IMR-90 (cell line): Measurements from ENCODE around the gene GALNT14. TPM values are rescaled to one million over a fixed set of nuclear protein-coding genes. Genes with fewer than 3 reads are reported as not detected.

Experiments used
- ATAC-seq: fragments of 200-7000 bp; cut with Tn5 transposase; 2 replicates; pipeline ENCODE4 v1.9.1; 2020; ENCODE audit warnings: low read depth, mild to moderate bottlenecking, moderate library complexity
- BruUV-seq: library from RNA; stranded (reverse); fragments of 400-500 nt; replicated peaks from 2 replicates; lab custom pipeline; 2021; lab: Mats Ljungman, UMichigan
- CTCF ChIA-PET: fragments of 300-600 bp; formaldehyde crosslinking; extraction: SDS; loops from one replicate; lab custom pipeline; 2021; ENCODE audit warnings: antibody characterized with exemption; lab: Yijun Ruan, JAX
- POLR2A ChIA-PET: fragments of 300-600 bp; sonication (Branson Sonifier 250); formaldehyde crosslinking; loops from one replicate; lab custom pipeline; 2022; ENCODE audit warnings: antibody characterized with exemption; ENCODE audit not compliant: unreplicated experiment; lab: Charles Lee
- DNase-seq: peaks from one replicate; pipeline ENCODE4 v3.0.0; 2013
- H2AFZ ChIP-seq: replicated peaks from 2 replicates; pipeline ENCODE3; 2013; ENCODE audit warnings: low read length, mild to moderate bottlenecking; ENCODE audit not compliant: poor library complexity
- H2AK5ac ChIP-seq: 2 replicates; pipeline ENCODE4 v1.6.1; 2013; ENCODE audit warnings: low read depth, low read length, inconsistent platforms
- H2AK9ac ChIP-seq: replicated peaks from 2 replicates; pipeline ENCODE3; 2013; ENCODE audit warnings: mild to moderate bottlenecking, low read depth, low read length, moderate library complexity; ENCODE audit not compliant: poor library complexity
- H2BK120ac ChIP-seq: 2 replicates; pipeline ENCODE4 v1.6.1; 2013; ENCODE audit warnings: low read depth, low read length, inconsistent platforms
- H2BK15ac ChIP-seq: 3 replicates; pipeline ENCODE4 v1.6.1; 2013; ENCODE audit warnings: low read depth, low read length, inconsistent platforms
- H2BK20ac ChIP-seq: 2 replicates; pipeline ENCODE4 v1.6.1; 2013; ENCODE audit warnings: low read depth, mild to moderate bottlenecking, inconsistent platforms, low read length, moderate library complexity
- H2BK5ac ChIP-seq: 2 replicates; pipeline ENCODE4 v1.6.1; 2013; ENCODE audit warnings: mild to moderate bottlenecking, low read depth, low read length, inconsistent platforms; ENCODE audit not compliant: poor library complexity, severe bottlenecking
- H3K14ac ChIP-seq: replicated peaks from 2 replicates; pipeline ENCODE4 v1.6.1; 2013; ENCODE audit warnings: low read depth, low read length, inconsistent platforms
- H3K18ac ChIP-seq: 2 replicates; pipeline ENCODE4 v1.6.1; 2013; ENCODE audit warnings: low read depth, low read length, control low read depth
- H3K23ac ChIP-seq: 2 replicates; pipeline ENCODE4 v1.6.1; 2013; ENCODE audit warnings: low read depth, low read length, inconsistent platforms
- H3K27ac ChIP-seq: 2 replicates; pipeline ENCODE4 v1.5.1; 2013; ENCODE audit warnings: mild to moderate bottlenecking, control low read depth, low read length; ENCODE audit not compliant: insufficient read depth
- H3K27me3 ChIP-seq: 2 replicates; pipeline ENCODE4 v1.6.1; 2013; ENCODE audit warnings: low read length; ENCODE audit not compliant: control insufficient read depth, insufficient read depth
- H3K36me3 ChIP-seq: 2 replicates; pipeline ENCODE4 v1.6.1; 2013; ENCODE audit warnings: low read length, mixed read lengths; ENCODE audit not compliant: control insufficient read depth, insufficient read depth
- H3K4ac ChIP-seq: 2 replicates; pipeline ENCODE4 v1.6.1; 2013; ENCODE audit warnings: low read depth, low read length, inconsistent platforms
- H3K4me1 ChIP-seq: 2 replicates; pipeline ENCODE4 v1.6.1; 2013; ENCODE audit warnings: low read length, mixed read lengths; ENCODE audit not compliant: control insufficient read depth, insufficient read depth
- H3K4me2 ChIP-seq: 2 replicates; pipeline ENCODE4 v1.6.1; 2013; ENCODE audit warnings: low read depth, mild to moderate bottlenecking, control low read depth, low read length, moderate library complexity
- H3K4me3 ChIP-seq: 2 replicates; pipeline ENCODE4 v1.5.1; 2013; ENCODE audit warnings: low read depth, mild to moderate bottlenecking, control low read depth, low read length, moderate library complexity; ENCODE audit not compliant: insufficient read depth
- H3K56ac ChIP-seq: 2 replicates; pipeline ENCODE4 v1.6.1; 2013; ENCODE audit warnings: low read length, inconsistent platforms; ENCODE audit not compliant: insufficient read depth; ENCODE audit errors: extremely low read depth
- H3K79me1 ChIP-seq, 2 experiments: 2 replicates each; pipeline ENCODE4 v1.6.1; 2013; ENCODE audit warnings: low read length in 2 of 2, inconsistent platforms in 1 of 2, low read depth in 1 of 2
- H3K9ac ChIP-seq: 2 replicates; pipeline ENCODE4 v1.6.1; 2013; ENCODE audit warnings: low read depth, low read length, control low read depth
- H3K9me1 ChIP-seq: 2 replicates; pipeline ENCODE4 v1.6.1; 2013; ENCODE audit warnings: low read length, inconsistent platforms; ENCODE audit not compliant: insufficient read depth
- H3K9me3 ChIP-seq: 2 replicates; pipeline ENCODE4 v1.6.1; 2013; ENCODE audit warnings: low read length; ENCODE audit not compliant: control insufficient read depth, insufficient read depth
- H4K20me1 ChIP-seq: 2 replicates; pipeline ENCODE4 v1.6.1; 2013; ENCODE audit warnings: low read length, inconsistent platforms; ENCODE audit not compliant: insufficient read depth
- H4K5ac ChIP-seq: 2 replicates; pipeline ENCODE4 v1.6.1; 2013; ENCODE audit warnings: mild to moderate bottlenecking, low read depth, low read length, control low read depth
- H4K8ac ChIP-seq, 2 experiments: 2 replicates each; pipeline ENCODE4 v1.6.1; 2013; ENCODE audit warnings: low read depth in 2 of 2, low read length in 2 of 2, control low read depth in 1 of 2, inconsistent platforms in 1 of 2
- H4K91ac ChIP-seq: 2 replicates; pipeline ENCODE4 v1.6.1; 2013; ENCODE audit warnings: low read depth, low read length, inconsistent platforms; ENCODE audit not compliant: insufficient read depth
- BHLHE40 ChIP-seq: fragments of 150-350 bp; IDR thresholded peaks from 2 replicates; pipeline ENCODE4 v1.6.1; 2016; ENCODE audit warnings: mild to moderate bottlenecking, low read depth, low read length
- CEBPB ChIP-seq: IDR thresholded peaks from 2 replicates; pipeline ENCODE4 v1.6.1; 2012; ENCODE audit warnings: low read depth, low read length, improper control_type of control experiment
- CHD1 ChIP-seq: IDR thresholded peaks from 2 replicates; pipeline ENCODE4 v1.6.1; 2012; ENCODE audit warnings: low read depth, low read length, improper control_type of control experiment
- FOS ChIP-seq: fragments of 150-350 bp; IDR thresholded peaks from 2 replicates; pipeline ENCODE4 v1.6.1; 2016; ENCODE audit warnings: low read depth, low read length
- MAFK ChIP-seq: IDR thresholded peaks from 2 replicates; pipeline ENCODE4 v1.6.1; 2012; ENCODE audit warnings: low read depth, low read length, improper control_type of control experiment
- MAZ ChIP-seq: IDR thresholded peaks from 2 replicates; pipeline ENCODE4 v1.6.1; 2012; ENCODE audit warnings: low read depth, mild to moderate bottlenecking, low read length, improper control_type of control experiment, moderate library complexity, borderline replicate concordance
- MXI1 ChIP-seq: IDR thresholded peaks from 2 replicates; pipeline ENCODE4 v1.6.1; 2012; ENCODE audit warnings: low read depth, mild to moderate bottlenecking, low read length, moderate library complexity, borderline replicate concordance
- NFE2L2 ChIP-seq: fragments of 150-350 bp; IDR thresholded peaks from 2 replicates; pipeline ENCODE4 v1.6.1; 2016; ENCODE audit warnings: low read depth, mild to moderate bottlenecking, low read length
- POLR2A ChIP-seq: IDR thresholded peaks from 2 replicates; pipeline ENCODE4 v1.6.1; 2012; ENCODE audit warnings: mild to moderate bottlenecking, low read depth, low read length
- RAD21 ChIP-seq: IDR thresholded peaks from 2 replicates; pipeline ENCODE4 v1.6.1; 2012; ENCODE audit warnings: low read length, improper control_type of control experiment
- RCOR1 ChIP-seq: IDR thresholded peaks from 2 replicates; pipeline ENCODE4 v1.6.1; 2012; ENCODE audit warnings: mild to moderate bottlenecking, low read length, improper control_type of control experiment; ENCODE audit not compliant: insufficient replicate concordance
- RFX5 ChIP-seq: IDR thresholded peaks from 2 replicates; pipeline ENCODE4 v1.8.0; 2012; ENCODE audit warnings: low read depth, mild to moderate bottlenecking, low read length, moderate library complexity
- SMC3 ChIP-seq: fragments of 150-350 bp; IDR thresholded peaks from 2 replicates; pipeline ENCODE4 v1.6.1; 2016; ENCODE audit warnings: low read depth, mild to moderate bottlenecking, antibody characterized with exemption, low read length, moderate library complexity
- WGBS, 2 experiments: methylation state at CpG; one replicate each; pipeline versions ENCODE4 v1.1.5 to v1.1.7; 2013; ENCODE audit warnings: missing lambda C conversion rate in 2 of 2; ENCODE audit not compliant: insufficient read length in 1 of 2; ENCODE audit errors: extremely low coverage in 2 of 2; 5-methylcytosine and 5-hydroxymethylcytosine counted together
- dilution Hi-C: fragments of 300-500 bp; cut with HindIII; formaldehyde crosslinking; loops from one replicate; pipeline ENCODE4 v1.14.3; 2018; ENCODE audit warnings: low sequenced_read_pairs; ENCODE audit not compliant: unreplicated experiment
- in situ Hi-C: fragments of 300-500 bp; cut with MboI; formaldehyde crosslinking; loops from 3 replicates; pipeline ENCODE4 v1.14.3; 2019; ENCODE audit warnings: low sequenced_read_pairs, inconsistent platforms, mixed read lengths
- intact Hi-C: fragments of 100-400 bp; cut with micrococcal nuclease; formaldehyde crosslinking; loops from 2 replicates; pipeline ENCODE4 v1.10.0; 2022
- polyA plus RNA-seq, 3 experiments: library from polyadenylated mRNA; depleted of rRNA; stranded (reverse); fragments of >200 nt; gene quantifications; 2 replicates each; pipeline ENCODE4 v1.2.3, GENCODE V29; 2012; ENCODE audit warnings: low replicate concordance in 1 of 3
- total RNA-seq: library from RNA; depleted of rRNA; stranded (reverse); fragments of >200 nt; gene quantifications from 2 replicates; pipeline ENCODE4 v1.2.3, GENCODE V29; 2012
- TF ChIP-seq, protein P1 (sequence below): fragments of 150-350 bp; IDR thresholded peaks from 2 replicates; pipeline ENCODE4 v1.6.1; 2017; ENCODE audit warnings: mild to moderate bottlenecking, antibody characterized with exemption, low read length, low read depth
- TF ChIP-seq, protein P2 (sequence below): fragments of 150-350 bp; IDR thresholded peaks from 2 replicates; pipeline ENCODE4 v1.6.1; 2016; ENCODE audit warnings: low read depth, mild to moderate bottlenecking, low read length, moderate library complexity, borderline replicate concordance
- TF ChIP-seq, protein P3 (sequence below): conservative IDR thresholded peaks from 2 replicates; pipeline ENCODE4 v1.5.1; 2012; ENCODE audit warnings: mild to moderate bottlenecking, low read depth, low read length, improper control_type of control experiment

Gene GALNT14
- total and polyA plus RNA-seq, 2 of the 4 experiments (the other 2 are of a cell fraction), result 0.15 to 0.18 TPM

DNA sequence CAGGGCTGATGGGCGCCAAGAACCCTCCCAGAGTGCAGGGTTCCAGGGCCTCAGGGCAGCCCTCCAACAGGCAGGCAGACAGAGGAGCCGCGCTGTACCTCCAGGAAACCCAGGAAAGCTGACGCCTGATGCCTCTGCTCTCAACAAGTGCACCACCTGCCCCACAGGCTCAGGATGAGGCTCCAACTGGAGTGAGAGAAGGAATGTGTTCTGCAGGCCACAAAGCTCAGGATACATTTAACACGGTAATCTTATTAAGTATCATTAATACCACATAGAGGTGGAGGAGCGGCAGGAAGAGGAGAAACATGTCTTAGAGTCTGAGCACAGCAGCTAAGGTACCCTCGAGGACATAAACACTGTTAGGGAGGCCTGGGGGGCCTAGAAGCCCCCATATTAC, 175.1 kb downstream of the GALNT14 start:
- Histone ChIP-seq H3K4me2 (no peak overlapping the region), H4K8ac (no peak overlapping the region), H3K4ac (no peak overlapping the region), H2BK15ac (no peak overlapping the region), H2BK120ac (no peak overlapping the region), H2AK9ac (no peak overlapping the region), H3K36me3 (no peaks in the 10 kb centered on the region), H3K9me1 (no peaks in the 10 kb centered on the region; the same call in 1 of the 2 replicates), H3K79me1 (no peaks in the 10 kb centered on the region), H2AFZ (no peak overlapping the region), H3K14ac (no peak overlapping the region), H3K9me3 (no peaks in the 10 kb centered on the region), H4K91ac (no peak overlapping the region), H3K23ac (no peak overlapping the region), H2AK5ac (no peak overlapping the region), H4K5ac (no peak overlapping the region), H3K18ac (no peak overlapping the region), H4K20me1 (no peaks in the 10 kb centered on the region), H3K27ac (no peak overlapping the region), H3K27me3 (no peaks in the 10 kb centered on the region; the same call in none of the 2 replicates), H3K9ac (no peak overlapping the region), H3K4me3 (no peak overlapping the region), H2BK5ac (no peak overlapping the region), H3K56ac (no peak overlapping the region), H2BK20ac (no peak overlapping the region), H3K4me1 (no peaks in the 10 kb centered on the region)
- in situ Hi-C loops (no loop called here), intact Hi-C loops (no loop called here), dilution Hi-C loops (no loop called here)
- BruUV-seq, result no TSS peak
- WGBS, 2 experiments, result no CpG with 5 or more reads among the region's 7 CpGs
- POLR2A ChIA-PET, result no interaction called here
- CTCF ChIA-PET, result interaction anchor here (0.7 kb wide), 1 partner anchor 15 kb away, joined by 3 read pairs; no protein-coding TSS in a partner anchor
- DNase-seq (no peak), ATAC-seq (no peak)
- TF ChIP-seq NFE2L2, result no peak
- no peak for TF ChIP-seq MXI1
- TF ChIP-seq RCOR1, result no peak
- TF ChIP-seq, protein P1, sequence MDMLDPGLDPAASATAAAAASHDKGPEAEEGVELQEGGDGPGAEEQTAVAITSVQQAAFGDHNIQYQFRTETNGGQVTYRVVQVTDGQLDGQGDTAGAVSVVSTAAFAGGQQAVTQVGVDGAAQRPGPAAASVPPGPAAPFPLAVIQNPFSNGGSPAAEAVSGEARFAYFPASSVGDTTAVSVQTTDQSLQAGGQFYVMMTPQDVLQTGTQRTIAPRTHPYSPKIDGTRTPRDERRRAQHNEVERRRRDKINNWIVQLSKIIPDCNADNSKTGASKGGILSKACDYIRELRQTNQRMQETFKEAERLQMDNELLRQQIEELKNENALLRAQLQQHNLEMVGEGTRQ, result no peak
- no peak for TF ChIP-seq FOS
- TF ChIP-seq, protein P2, sequence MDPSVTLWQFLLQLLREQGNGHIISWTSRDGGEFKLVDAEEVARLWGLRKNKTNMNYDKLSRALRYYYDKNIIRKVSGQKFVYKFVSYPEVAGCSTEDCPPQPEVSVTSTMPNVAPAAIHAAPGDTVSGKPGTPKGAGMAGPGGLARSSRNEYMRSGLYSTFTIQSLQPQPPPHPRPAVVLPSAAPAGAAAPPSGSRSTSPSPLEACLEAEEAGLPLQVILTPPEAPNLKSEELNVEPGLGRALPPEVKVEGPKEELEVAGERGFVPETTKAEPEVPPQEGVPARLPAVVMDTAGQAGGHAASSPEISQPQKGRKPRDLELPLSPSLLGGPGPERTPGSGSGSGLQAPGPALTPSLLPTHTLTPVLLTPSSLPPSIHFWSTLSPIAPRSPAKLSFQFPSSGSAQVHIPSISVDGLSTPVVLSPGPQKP, result no peak
- TF ChIP-seq CEBPB, result no peak
- no peak for TF ChIP-seq MAZ
- TF ChIP-seq MAFK, result no peak
- TF ChIP-seq RFX5, result no peak
- TF ChIP-seq, protein P3, sequence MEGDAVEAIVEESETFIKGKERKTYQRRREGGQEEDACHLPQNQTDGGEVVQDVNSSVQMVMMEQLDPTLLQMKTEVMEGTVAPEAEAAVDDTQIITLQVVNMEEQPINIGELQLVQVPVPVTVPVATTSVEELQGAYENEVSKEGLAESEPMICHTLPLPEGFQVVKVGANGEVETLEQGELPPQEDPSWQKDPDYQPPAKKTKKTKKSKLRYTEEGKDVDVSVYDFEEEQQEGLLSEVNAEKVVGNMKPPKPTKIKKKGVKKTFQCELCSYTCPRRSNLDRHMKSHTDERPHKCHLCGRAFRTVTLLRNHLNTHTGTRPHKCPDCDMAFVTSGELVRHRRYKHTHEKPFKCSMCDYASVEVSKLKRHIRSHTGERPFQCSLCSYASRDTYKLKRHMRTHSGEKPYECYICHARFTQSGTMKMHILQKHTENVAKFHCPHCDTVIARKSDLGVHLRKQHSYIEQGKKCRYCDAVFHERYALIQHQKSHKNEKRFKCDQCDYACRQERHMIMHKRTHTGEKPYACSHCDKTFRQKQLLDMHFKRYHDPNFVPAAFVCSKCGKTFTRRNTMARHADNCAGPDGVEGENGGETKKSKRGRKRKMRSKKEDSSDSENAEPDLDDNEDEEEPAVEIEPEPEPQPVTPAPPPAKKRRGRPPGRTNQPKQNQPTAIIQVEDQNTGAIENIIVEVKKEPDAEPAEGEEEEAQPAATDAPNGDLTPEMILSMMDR, result no peak
- no peak for TF ChIP-seq POLR2A
- no peak for TF ChIP-seq CHD1
- no peak for TF ChIP-seq BHLHE40
- no peak for TF ChIP-seq SMC3
- no peak for TF ChIP-seq RAD21
